PC-9 (cell line): ENCODE data around the gene UAP1L1. TPM values are rescaled to one million over a fixed set of nuclear protein-coding genes. Genes with fewer than 3 reads are reported as not detected.
"Not testable (repeated sequence)": the region's sequence is repeated elsewhere in the genome, so short reads cannot be mapped to it uniquely, and the experiment has no call there.

Source experiments
- BruUV-seq: library from RNA; stranded (reverse); fragments of 400-500 nt; replicated peaks from 2 replicates; lab custom pipeline; 2021; lab: Mats Ljungman, UMichigan
- CTCF ChIA-PET: fragments of 300-600 bp; sonication (Branson Sonifier 250); formaldehyde crosslinking; loops from one replicate; lab custom pipeline; 2022; ENCODE audit warnings: antibody characterized with exemption; lab: Charles Lee
- POLR2A ChIA-PET: fragments of 300-600 bp; sonication (Branson Sonifier 250); formaldehyde crosslinking; loops from one replicate; lab custom pipeline; 2022; ENCODE audit warnings: antibody characterized with exemption; ENCODE audit not compliant: unreplicated experiment; lab: Charles Lee
- DNase-seq, 2 experiments: peaks; one replicate each; pipeline versions ENCODE4 v3.0.0 to v3.0.0-alpha.2; 2015 to 2022; ENCODE audit warnings: mixed read lengths in 1 of 2
- H2AFZ ChIP-seq: fragments of 200-600 bp; sonication (generic); 2 replicates; pipeline ENCODE4 v1.8.1; 2017; ENCODE audit warnings: antibody characterized with exemption
- H3F3A ChIP-seq: fragments of 200-600 bp; sonication (generic); 2 replicates; pipeline ENCODE4 v1.8.1; 2017; ENCODE audit warnings: antibody characterized with exemption, mild to moderate bottlenecking, low read depth; ENCODE audit not compliant: insufficient read depth
- H3K27ac ChIP-seq: fragments of 200-600 bp; sonication (generic); 2 replicates; pipeline ENCODE4 v1.6.1; 2016; ENCODE audit warnings: mixed run types
- H3K27me3 ChIP-seq: fragments of 200-600 bp; sonication (generic); 2 replicates; pipeline ENCODE4 v1.6.1; 2016; ENCODE audit warnings: low read depth, mixed run types; ENCODE audit not compliant: insufficient read depth
- H3K36me3 ChIP-seq: fragments of 200-600 bp; sonication (generic); 2 replicates; pipeline ENCODE4 v1.6.1; 2016; ENCODE audit warnings: low read depth, mixed run types
- H3K4me1 ChIP-seq: fragments of 200-600 bp; sonication (generic); replicated peaks from 2 replicates; pipeline ENCODE4 v1.6.1; 2016; ENCODE audit warnings: mixed run types; ENCODE audit not compliant: insufficient read depth
- H3K4me2 ChIP-seq: fragments of 200-600 bp; sonication (generic); 2 replicates; pipeline ENCODE4 v1.6.1; 2017; ENCODE audit warnings: mixed run types
- H3K4me3 ChIP-seq: fragments of 200-600 bp; sonication (generic); 2 replicates; pipeline ENCODE4 v1.6.1; 2016; ENCODE audit warnings: mixed run types
- H3K79me2 ChIP-seq: fragments of 200-600 bp; sonication (generic); 2 replicates; pipeline ENCODE4 v1.6.1; 2017; ENCODE audit warnings: low read depth, mixed run types
- H3K9me2 ChIP-seq: fragments of 200-600 bp; sonication (generic); 2 replicates; pipeline ENCODE4 v1.8.1; 2017; ENCODE audit warnings: mild to moderate bottlenecking; ENCODE audit not compliant: insufficient read depth
- H3K9me3 ChIP-seq: fragments of 200-600 bp; sonication (generic); 2 replicates; pipeline ENCODE4 v1.8.1; 2016; ENCODE audit warnings: low read depth; ENCODE audit not compliant: insufficient read depth
- H4K20me1 ChIP-seq: fragments of 200-600 bp; sonication (generic); 2 replicates; pipeline ENCODE4 v1.8.1; 2017; ENCODE audit not compliant: insufficient read depth
- CTCF ChIP-seq: fragments of 200-600 bp; sonication (generic); conservative IDR thresholded peaks from 2 replicates; pipeline ENCODE4 v1.6.1; 2017; ENCODE audit warnings: mixed run types, antibody characterized with exemption, mild to moderate bottlenecking, moderate library complexity
- EZH2 ChIP-seq: fragments of 200-600 bp; sonication (generic); IDR thresholded peaks from 2 replicates; pipeline ENCODE4 v1.8.0; 2017; ENCODE audit warnings: antibody characterized with exemption, low read depth
- intact Hi-C: fragments of 100-400 bp; cut with micrococcal nuclease; formaldehyde crosslinking; loops from one replicate; pipeline ENCODE4 v1.10.0; 2022; ENCODE audit not compliant: unreplicated experiment
- total RNA-seq: library from RNA; stranded (reverse); gene quantifications from 2 replicates; pipeline ENCODE4 v1.2.3, GENCODE V29; 2021

UAP1L1 gene
- total RNA-seq, 1 experiment from 2014 or later, result 9.9 TPM

DNA sequence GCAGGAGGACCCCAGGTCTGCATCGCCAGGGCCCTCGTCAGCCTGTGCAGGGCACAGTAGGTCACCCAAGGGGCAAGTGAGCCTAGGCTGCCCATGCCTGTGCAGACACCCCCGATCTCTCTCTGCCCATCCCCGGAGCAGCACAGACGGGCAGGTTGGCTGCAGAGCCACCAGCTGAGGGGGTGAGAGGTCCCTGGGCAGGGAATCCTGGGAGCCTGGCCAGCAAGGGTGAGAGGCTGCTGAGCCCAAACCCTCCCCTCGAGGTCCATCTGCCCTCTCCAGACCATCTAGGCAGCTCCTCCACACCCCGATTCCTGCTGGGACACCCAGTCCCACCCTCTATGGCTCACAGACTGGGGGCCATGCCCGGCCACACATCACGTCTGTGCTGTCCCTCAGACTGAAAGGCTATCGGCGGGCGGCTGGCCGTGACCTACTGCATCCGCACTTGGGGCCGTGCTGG, 40.0 kb downstream of the UAP1L1 start:
- ChIA-PET CTCF (no interaction called here), POLR2A (no interaction called here)
- Histone ChIP-seq H3K79me2 (no peaks in the 10 kb centered on the region), H3F3A (peaks cover 13% of the 10 kb centered on the region; the same call in 1 of the 2 replicates), H4K20me1 (no peaks in the 10 kb centered on the region), H3K27ac (no peak overlapping the region), H2AFZ (no peak overlapping the region), H3K4me3 (no peak overlapping the region), H3K27me3 (no peaks in the 10 kb centered on the region), H3K4me2 (no peak overlapping the region), H3K36me3 (no peaks in the 10 kb centered on the region), H3K9me2 (no peaks in the 10 kb centered on the region), H3K9me3 (no peaks in the 10 kb centered on the region), H3K4me1 (peaks cover 6% of the 10 kb centered on the region)
- no TSS peak for BruUV-seq
- intact Hi-C loops, result loop anchor here (5.0 kb wide), 1 partner anchor 70 kb away; the partner anchor contains the start of gene NPDC1
- TF ChIP-seq CTCF (no peak), EZH2 (no peak)
- no peak for DNase-seq

- POLR2A ChIA-PET, result interaction anchor here (0.6 to 0.7 kb wide), 2 partner anchors 71 to 136 kb away, joined by 5 to 10 read pairs; no protein-coding TSS in a partner anchor
- BruUV-seq, H3K36me3 ChIP-seq, H3K4me3 ChIP-seq, H3K79me2 ChIP-seq, CTCF ChIA-PET, H2AFZ ChIP-seq, H4K20me1 ChIP-seq, DNase-seq, H3K27ac ChIP-seq, H3K9me3 ChIP-seq, H3K9me2 ChIP-seq, H3K4me1 ChIP-seq, H3K4me2 ChIP-seq, H3K27me3 ChIP-seq: not testable (repeated sequence)
- intact Hi-C loops, result loop anchor here (1.0 to 5.0 kb wide), 3 partner anchors 50 to 109 kb away; partner anchors contain the start of genes NPDC1 and RNF224
- H3F3A ChIP-seq, result peaks cover 15% of the 10 kb centered on the region; the same call in 1 of the 2 replicates
Measured at GRCh38 chr9:137118092-137118603, 40.8 kb downstream of the UAP1L1 start.

DNA sequence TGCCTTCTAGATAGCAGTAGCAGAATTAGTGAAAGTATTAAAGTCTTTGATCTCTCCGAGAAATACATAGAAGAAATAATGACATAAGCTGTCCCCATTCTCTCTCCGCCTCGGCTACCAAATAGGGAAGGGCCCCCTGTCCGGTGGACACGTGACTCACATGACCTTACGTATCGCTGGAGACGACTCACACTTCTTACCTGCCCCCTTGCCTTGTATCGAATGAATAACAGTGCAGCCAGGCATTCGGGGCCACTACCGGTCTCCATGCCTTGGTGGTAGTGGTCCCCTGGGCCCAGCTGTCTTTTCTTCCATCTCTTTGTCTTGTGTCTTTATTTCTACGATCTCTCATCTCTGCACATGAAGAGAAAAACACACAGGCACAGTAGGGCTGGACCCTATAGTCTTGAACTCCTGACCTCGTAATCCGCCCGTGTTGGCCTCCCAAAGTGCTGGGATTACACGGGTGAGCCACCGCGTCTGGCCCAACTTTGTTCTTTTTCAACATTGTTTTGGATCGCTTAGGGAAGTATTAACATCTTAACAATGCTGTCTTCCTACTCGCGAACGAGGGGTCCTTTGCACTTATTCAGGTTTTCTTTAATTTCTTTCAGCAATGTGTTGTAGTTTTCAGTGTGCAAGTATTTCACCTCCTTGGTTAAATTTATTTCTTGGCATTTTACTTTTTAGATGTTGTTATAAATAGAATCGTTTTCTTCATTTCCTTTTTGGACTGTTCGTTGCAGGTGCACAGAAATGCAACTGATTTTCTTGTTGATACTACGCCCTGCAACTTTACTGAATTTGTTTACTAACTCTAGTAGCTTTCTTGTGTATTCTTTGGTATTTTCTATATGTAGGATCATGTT, 44.8 kb downstream of the UAP1L1 start:
- H3K4me2 ChIP-seq, H3K4me3 ChIP-seq, H3K36me3 ChIP-seq, POLR2A ChIA-PET, intact Hi-C loops, H3K27me3 ChIP-seq, H3K9me2 ChIP-seq, H2AFZ ChIP-seq, H3K4me1 ChIP-seq, H4K20me1 ChIP-seq, H3K9me3 ChIP-seq, H3K27ac ChIP-seq, DNase-seq, BruUV-seq: not testable (repeated sequence)
- CTCF ChIA-PET, result interaction anchor here (0.8 kb wide), 1 partner anchor 94 kb away, joined by 3 read pairs; no protein-coding TSS in a partner anchor
- Histone ChIP-seq H3K79me2 (peaks cover 18% of the 10 kb centered on the region), H3F3A (peaks cover 15% of the 10 kb centered on the region; the same call in 1 of the 2 replicates)

DNA sequence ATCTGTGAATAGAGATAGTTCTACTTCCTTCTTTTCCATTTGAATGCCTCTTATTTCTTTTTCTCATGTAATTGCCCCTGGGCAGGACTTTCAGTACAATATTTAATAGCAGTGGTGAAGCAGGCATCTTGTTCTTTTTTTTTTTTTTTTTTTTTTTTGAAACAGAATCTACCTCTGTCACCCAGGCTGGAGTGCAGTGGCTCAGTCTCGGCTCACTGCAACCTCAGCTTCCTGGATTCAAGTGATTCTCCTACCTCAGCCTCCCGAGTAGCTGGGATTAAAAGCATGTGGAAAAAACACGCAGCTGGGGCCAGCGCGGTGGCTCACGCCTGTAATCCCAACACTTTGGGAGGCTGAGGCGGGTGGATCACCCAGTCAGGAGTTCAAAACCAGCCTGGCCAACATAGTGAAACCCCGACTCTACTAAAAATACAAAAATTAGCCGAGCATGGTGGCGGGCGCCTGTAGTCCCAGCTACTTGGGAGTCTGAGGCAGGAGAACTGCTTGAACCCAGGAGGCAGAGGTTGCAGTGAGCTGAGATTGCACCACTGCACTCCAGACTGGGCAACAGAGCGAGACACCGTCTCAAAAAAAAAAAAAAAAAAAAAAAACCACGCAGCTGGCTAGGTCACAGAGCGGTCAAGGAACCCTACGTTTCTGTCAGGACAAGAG, 45.6 kb downstream of the UAP1L1 start:
- H3K4me2 ChIP-seq, intact Hi-C loops, H3K27me3 ChIP-seq, H2AFZ ChIP-seq, BruUV-seq, H4K20me1 ChIP-seq, H3K9me3 ChIP-seq, H3K27ac ChIP-seq, H3K36me3 ChIP-seq, POLR2A ChIA-PET, H3K4me3 ChIP-seq, DNase-seq, H3K9me2 ChIP-seq: not testable (repeated sequence)
- H3K4me1 ChIP-seq, result peaks cover 13% of the 10 kb centered on the region
- peaks cover 15% of the 10 kb centered on the region; the same call in 1 of the 2 replicates for H3F3A ChIP-seq
- CTCF ChIA-PET, result interaction anchor here (0.6 to 0.8 kb wide), 3 partner anchors 65 to 139 kb away, joined by 3 to 9 read pairs (median 5); no protein-coding TSS in a partner anchor
- peaks cover 25% of the 10 kb centered on the region for H3K79me2 ChIP-seq
